Rectal smooth muscle tissue (tissue), 1 donor: ENCODE data around the gene PRDX6.
"Not testable (repeated sequence)": the region's sequence is repeated elsewhere in the genome, so short reads cannot be mapped to it uniquely, and the experiment has no call there.

ENCODE experiments used
- H3K27ac ChIP-seq: one replicate; pipeline ENCODE4 v1.7.0; 2013; ENCODE audit warnings: low read depth, low read length, inconsistent platforms
- H3K27me3 ChIP-seq: one replicate; pipeline ENCODE4 v1.7.0; 2013; ENCODE audit warnings: low read length; ENCODE audit not compliant: control insufficient read depth, insufficient read depth
- H3K36me3 ChIP-seq: one replicate; pipeline ENCODE4 v1.7.0; 2013; ENCODE audit warnings: low read length; ENCODE audit not compliant: control insufficient read depth, insufficient read depth
- H3K4me1 ChIP-seq: one replicate; pipeline ENCODE4 v1.7.0; 2013; ENCODE audit warnings: low read length; ENCODE audit not compliant: control insufficient read depth, insufficient read depth
- H3K4me3 ChIP-seq: one replicate; pipeline ENCODE4 v1.7.0; 2013; ENCODE audit warnings: low read length
- H3K9ac ChIP-seq: one replicate; pipeline ENCODE4 v1.7.0; 2013; ENCODE audit warnings: low read length

The PRDX6 gene

GRCh38 chr1:173488001-173488400 lies 10.9 kb downstream of the PRDX6 start:
- Histone ChIP-seq H3K27ac (no peak overlapping the region), H3K4me1 (no peaks in the 10 kb centered on the region), H3K36me3 (peaks cover 25% of the 10 kb centered on the region), H3K27me3 (no peaks in the 10 kb centered on the region), H3K4me3 (no peak overlapping the region), H3K9ac (no peak overlapping the region)

- H3K27ac ChIP-seq: no peak overlapping the region
- peaks cover 25% of the 10 kb centered on the region for H3K36me3 ChIP-seq
- H3K4me3 ChIP-seq: no peak overlapping the region
- no peak overlapping the region for H3K9ac ChIP-seq
- H3K4me1 ChIP-seq: no peaks in the 10 kb centered on the region
- H3K27me3 ChIP-seq: no peaks in the 10 kb centered on the region
Measured at GRCh38 chr1:173489149-173489600, 12.0 kb downstream of the PRDX6 start.

- Histone ChIP-seq H3K4me1 (no peaks in the 10 kb centered on the region), H3K27ac (no peak overlapping the region), H3K4me3 (no peak overlapping the region), H3K9ac (no peak overlapping the region), H3K27me3 (no peaks in the 10 kb centered on the region), H3K36me3 (peaks cover 24% of the 10 kb centered on the region)
Measured at GRCh38 chr1:173489929-173490328, 12.8 kb downstream of the PRDX6 start.

GRCh38 chr1:173491508-173491907 lies 14.4 kb downstream of the PRDX6 start:
- no peak overlapping the region for H3K4me3 ChIP-seq
- H3K27ac ChIP-seq: no peak overlapping the region
- H3K9ac ChIP-seq: no peak overlapping the region
- H3K4me1 ChIP-seq: no peaks in the 10 kb centered on the region
- peaks cover 13% of the 10 kb centered on the region for H3K36me3 ChIP-seq
- no peaks in the 10 kb centered on the region for H3K27me3 ChIP-seq

- H3K27ac ChIP-seq, H3K4me1 ChIP-seq, H3K36me3 ChIP-seq, H3K9ac ChIP-seq, H3K27me3 ChIP-seq, H3K4me3 ChIP-seq: not testable (repeated sequence)
Measured at GRCh38 chr1:173493125-173493524, 16.0 kb downstream of the PRDX6 start.

- no peaks in the 10 kb centered on the region for H3K36me3 ChIP-seq
- no peak overlapping the region for H3K27ac ChIP-seq
- no peaks in the 10 kb centered on the region for H3K27me3 ChIP-seq
- no peak overlapping the region for H3K9ac ChIP-seq
- H3K4me1 ChIP-seq: no peaks in the 10 kb centered on the region
- no peak overlapping the region for H3K4me3 ChIP-seq
Measured at GRCh38 chr1:173495609-173496267, 18.6 kb downstream of the PRDX6 start.

- Histone ChIP-seq H3K27me3 (no peaks in the 10 kb centered on the region), H3K27ac (no peak overlapping the region), H3K36me3 (no peaks in the 10 kb centered on the region), H3K9ac (no peak overlapping the region), H3K4me1 (no peaks in the 10 kb centered on the region), H3K4me3 (no peak overlapping the region)
Measured at GRCh38 chr1:173496757-173497320, 19.7 kb downstream of the PRDX6 start.

- Histone ChIP-seq H3K27me3 (no peaks in the 10 kb centered on the region), H3K9ac (no peak overlapping the region), H3K4me3 (no peak overlapping the region), H3K27ac (no peak overlapping the region), H3K4me1 (no peaks in the 10 kb centered on the region), H3K36me3 (no peaks in the 10 kb centered on the region)
Measured at GRCh38 chr1:173499729-173500128, 22.6 kb downstream of the PRDX6 start.

- H3K4me1 ChIP-seq: no peaks in the 10 kb centered on the region
- H3K27me3 ChIP-seq: no peaks in the 10 kb centered on the region
- H3K27ac ChIP-seq: no peak overlapping the region
- no peaks in the 10 kb centered on the region for H3K36me3 ChIP-seq
- no peak overlapping the region for H3K9ac ChIP-seq
- H3K4me3 ChIP-seq: no peak overlapping the region
Measured at GRCh38 chr1:173502104-173502503, 25.0 kb downstream of the PRDX6 start.

- H3K27me3 ChIP-seq: no peaks in the 10 kb centered on the region
- H3K36me3 ChIP-seq: no peaks in the 10 kb centered on the region
- H3K27ac ChIP-seq: no peak overlapping the region
- H3K4me3 ChIP-seq: no peak overlapping the region
- peaks cover 4% of the 10 kb centered on the region for H3K4me1 ChIP-seq
- H3K9ac ChIP-seq: no peak overlapping the region
Measured at GRCh38 chr1:173503391-173503790, 26.3 kb downstream of the PRDX6 start.

GRCh38 chr1:173504268-173504667 lies 27.1 kb downstream of the PRDX6 start:
- Histone ChIP-seq H3K4me1 (peaks cover 4% of the 10 kb centered on the region), H3K4me3 (no peak overlapping the region), H3K27ac (no peak overlapping the region), H3K36me3 (no peaks in the 10 kb centered on the region), H3K9ac (no peak overlapping the region), H3K27me3 (no peaks in the 10 kb centered on the region)

- peaks cover 4% of the 10 kb centered on the region for H3K4me1 ChIP-seq
- H3K9ac ChIP-seq: no peak overlapping the region
- no peaks in the 10 kb centered on the region for H3K27me3 ChIP-seq
- no peak overlapping the region for H3K4me3 ChIP-seq
- H3K36me3 ChIP-seq: no peaks in the 10 kb centered on the region
- no peak overlapping the region for H3K27ac ChIP-seq
Measured at GRCh38 chr1:173505391-173505790, 28.3 kb downstream of the PRDX6 start.

- no peak overlapping the region for H3K4me3 ChIP-seq
- no peak overlapping the region for H3K9ac ChIP-seq
- H3K27ac ChIP-seq: no peak overlapping the region
Measured at GRCh38 chr1:173506437-173506836, 29.3 kb downstream of the PRDX6 start.

More at GRCh38 chr1:173506437-173506836, 29.3 kb downstream of the PRDX6 start:
- peaks cover 4% of the 10 kb centered on the region for H3K4me1 ChIP-seq
- H3K36me3 ChIP-seq: no peaks in the 10 kb centered on the region
- no peaks in the 10 kb centered on the region for H3K27me3 ChIP-seq
